22Rv1 (cell line): ENCODE data around the gene PER1.

Experiments
- H3K27ac ChIP-seq: fragments of 450-650 bp; 2 replicates; pipeline ENCODE4 v1.5.1; 2017
- ZFX ChIP-seq: fragments of 450-650 bp; IDR thresholded peaks from 2 replicates; pipeline ENCODE4 v1.6.1; 2017; ENCODE audit warnings: antibody characterized with exemption, borderline replicate concordance
- TF ChIP-seq, protein P1 (sequence below): fragments of 450-650 bp; IDR thresholded peaks from 2 replicates; pipeline ENCODE4 v1.5.1; 2017; ENCODE audit warnings: mild to moderate bottlenecking

The PER1 gene

GRCh38 chr17:8163978-8164814, 12.0 kb upstream of the PER1 start:
- peak overlapping the region; percentile 97 for H3K27ac ChIP-seq
- TF ChIP-seq, protein P1, sequence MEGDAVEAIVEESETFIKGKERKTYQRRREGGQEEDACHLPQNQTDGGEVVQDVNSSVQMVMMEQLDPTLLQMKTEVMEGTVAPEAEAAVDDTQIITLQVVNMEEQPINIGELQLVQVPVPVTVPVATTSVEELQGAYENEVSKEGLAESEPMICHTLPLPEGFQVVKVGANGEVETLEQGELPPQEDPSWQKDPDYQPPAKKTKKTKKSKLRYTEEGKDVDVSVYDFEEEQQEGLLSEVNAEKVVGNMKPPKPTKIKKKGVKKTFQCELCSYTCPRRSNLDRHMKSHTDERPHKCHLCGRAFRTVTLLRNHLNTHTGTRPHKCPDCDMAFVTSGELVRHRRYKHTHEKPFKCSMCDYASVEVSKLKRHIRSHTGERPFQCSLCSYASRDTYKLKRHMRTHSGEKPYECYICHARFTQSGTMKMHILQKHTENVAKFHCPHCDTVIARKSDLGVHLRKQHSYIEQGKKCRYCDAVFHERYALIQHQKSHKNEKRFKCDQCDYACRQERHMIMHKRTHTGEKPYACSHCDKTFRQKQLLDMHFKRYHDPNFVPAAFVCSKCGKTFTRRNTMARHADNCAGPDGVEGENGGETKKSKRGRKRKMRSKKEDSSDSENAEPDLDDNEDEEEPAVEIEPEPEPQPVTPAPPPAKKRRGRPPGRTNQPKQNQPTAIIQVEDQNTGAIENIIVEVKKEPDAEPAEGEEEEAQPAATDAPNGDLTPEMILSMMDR = no peak
- no peak for TF ChIP-seq ZFX

DNA sequence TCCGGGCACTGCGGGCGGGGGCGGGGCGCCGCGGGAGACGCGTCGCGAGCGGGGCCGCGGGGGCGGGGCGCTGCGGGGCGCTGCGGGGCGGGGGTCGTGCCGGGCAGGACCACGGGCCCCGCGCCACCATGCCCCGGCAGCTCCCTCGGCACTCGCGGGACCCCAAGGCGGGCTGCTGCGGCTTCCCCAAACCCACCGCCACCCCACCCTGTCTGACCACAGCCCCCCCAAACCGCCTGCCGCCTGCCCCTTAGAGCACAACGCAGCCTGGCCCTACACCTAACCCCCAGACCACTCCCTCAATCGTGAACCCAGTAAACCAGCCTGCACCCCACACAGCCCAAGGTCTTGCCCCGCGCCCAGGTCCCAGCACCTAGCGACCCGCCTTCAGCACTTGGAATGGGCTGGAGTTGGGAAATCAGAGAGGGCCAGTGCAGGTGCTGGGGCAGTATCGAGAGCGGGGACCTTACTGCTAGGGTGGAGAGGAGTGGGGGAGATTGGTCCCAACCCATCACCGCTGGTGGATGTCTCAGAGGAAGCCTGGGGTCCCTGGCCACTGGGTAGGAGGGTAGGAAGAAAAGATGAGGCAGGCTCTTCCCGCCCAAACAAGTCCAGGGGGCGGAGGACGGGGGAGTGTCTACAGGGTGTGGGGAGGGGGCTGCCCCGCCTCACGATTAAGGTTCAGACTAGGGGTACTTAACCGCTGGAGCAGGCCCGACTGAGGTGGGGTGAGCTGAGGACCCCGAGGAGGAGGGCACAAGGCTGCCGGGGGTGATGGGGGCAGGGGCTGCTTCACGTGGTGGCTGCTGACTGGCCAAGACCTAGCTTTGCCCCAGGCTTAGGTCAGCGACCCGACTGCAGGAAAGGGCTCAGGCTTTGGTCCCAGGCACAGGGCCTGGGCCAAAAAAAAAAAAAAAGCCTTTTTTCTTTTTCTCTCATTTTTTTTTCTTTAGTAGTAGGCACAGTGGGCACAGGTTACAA, 11.1 kb upstream of the PER1 start:
- no peak for TF ChIP-seq ZFX
- TF ChIP-seq, protein P1 = no peak
- H3K27ac ChIP-seq = peak overlapping the region; percentile 97

GRCh38 chr17:8162233-8162996, 10.2 kb upstream of the PER1 start, which contains the start of gene VAMP2:
VAMP2 (minus strand) TSS chr17:8162948; CDS start chr17:8162879, 69 bp downstream.
- TF ChIP-seq ZFX = no peak
- TF ChIP-seq, protein P1 = no peak
- peak within 1 kb of the TSS; percentile 97 for H3K27ac ChIP-seq

GRCh38 chr17:8161289-8162232, 9.4 kb upstream of the PER1 start:
- peak overlapping the region; percentile 97 for H3K27ac ChIP-seq
- no peak for TF ChIP-seq ZFX
- TF ChIP-seq, protein P1 = no peak

DNA sequence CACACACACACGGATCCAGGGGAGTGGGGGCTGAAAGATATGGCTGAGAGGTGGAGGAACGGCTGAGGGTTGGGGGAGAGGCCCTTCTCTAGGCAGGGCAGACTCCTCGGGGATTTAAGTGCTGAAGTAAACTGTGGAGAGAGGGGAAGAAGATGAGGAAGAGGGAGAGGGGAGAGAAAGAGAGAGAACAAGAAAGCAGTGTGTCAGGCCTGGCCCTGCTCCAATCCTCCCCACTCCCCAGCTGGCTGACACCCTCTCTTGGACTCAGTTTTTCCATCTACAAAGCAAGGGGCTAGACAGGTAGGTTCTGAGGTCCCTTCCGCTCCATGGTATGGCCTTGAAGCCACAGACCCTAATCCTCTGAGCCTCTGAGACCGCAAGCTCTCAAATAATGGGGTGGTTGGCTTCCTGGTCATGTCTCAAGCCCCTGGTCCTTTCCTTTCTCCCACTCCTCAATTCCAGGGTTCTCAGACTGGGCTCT, 8.6 kb upstream of the PER1 start:
- H3K27ac ChIP-seq = peak overlapping the region; percentile 97
- TF ChIP-seq, protein P1 = no peak
- no peak for TF ChIP-seq ZFX

- TF ChIP-seq, protein P1 = no peak
- no peak for TF ChIP-seq ZFX
- peak overlapping the region; percentile 97 for H3K27ac ChIP-seq
These were observed 8.0 kb upstream of the PER1 start for GRCh38 chr17:8160224-8160577.
